Pancreas (tissue), 10 donors: ENCODE measurements around the gene POLR2H. TPM values are rescaled to one million over a fixed set of nuclear protein-coding genes. Genes with fewer than 3 reads are reported as not detected.

Experiments
- ATAC-seq, 4 donors: fragments of 200-7000 bp; cut with Tn5 transposase; one replicate each; pipeline versions ENCODE4 v1.8.0 to v1.9.1; 2020; ENCODE audit warnings: mild to moderate bottlenecking in 4 of 4, moderate library complexity in 4 of 4
- DNase-seq, 6 donors: peaks; one replicate each; pipeline ENCODE4 v3.0.0-alpha.2; 2020
- FAIRE-seq: peaks from 2 replicates; lab custom pipeline; 2012; peaks lifted over from hg19 to GRCh38; lab: Jason Lieb, UNC
- H3K27ac ChIP-seq, 4 donors: fragments of 200-600 bp; sonication (generic); 1 replicate in 3 of 4; 2 replicates in 1 of 4; pipeline versions ENCODE4 v1.5.0 to v1.8.0; 2020
- H3K27me3 ChIP-seq, 4 donors: fragments of 200-600 bp; one replicate each; pipeline ENCODE4 v1.8.0; 2021
- H3K36me3 ChIP-seq, 3 donors: fragments of 200-600 bp; sonication (generic) in 1 of 3; one replicate each; pipeline versions ENCODE4 v1.5.0 to v1.8.0; 2020 to 2021
- H3K4me1 ChIP-seq, 3 donors: fragments of 200-600 bp; one replicate each; pipeline ENCODE4 v1.8.0; 2021
- H3K4me3 ChIP-seq, 4 donors: fragments of 200-600 bp; sonication (generic) in 2 of 4; one replicate each; pipeline versions ENCODE4 v1.5.0 to v1.8.0; 2020 to 2021
- H3K9me3 ChIP-seq, 4 donors: fragments of 200-600 bp; one replicate each; pipeline ENCODE4 v1.8.0; 2021
- WGBS, 2 donors: extraction: QIAGEN DNeasy Blood & Tissue Kit; methylation state at CpG; one replicate each; pipeline ENCODE4 v1.1.7; 2013; 5-methylcytosine and 5-hydroxymethylcytosine counted together
- intact Hi-C, 3 donors: fragments of 100-400 bp; cut with DNase I; formaldehyde crosslinking; loops; one replicate each; pipeline versions ENCODE4 v1.11.1 to v1.14.2; 2022
- polyA plus RNA-seq, 2 donors: library from polyadenylated mRNA; stranded (reverse); fragments of 200-250 nt; gene quantifications; one replicate each; pipeline ENCODE4 v1.2.3, GENCODE V29; 2013
- total RNA-seq, 6 donors: library from RNA; stranded (reverse); fragmentation: NEBNext Ultra II Directional in 4 of 6; extraction: Animal tissue kit (Norgen Biotek cat#: 25700) in 4 of 6; gene quantifications; one replicate each; pipeline versions ENCODE4 v1.2.1 to v1.2.4, GENCODE V29; 2021 to 2023
- TF ChIP-seq, protein P1 (sequence below), 4 donors: fragments of 200-600 bp; sonication (generic) in 3 of 4; IDR thresholded peaks; one replicate each; pipeline versions ENCODE4 v1.5.0 to v1.8.0; 2021; ENCODE audit warnings: antibody characterized with exemption in 4 of 4
- donor health status: healthy with polysubstance abuse.
- donor health status: DM: no; HTN: no; CAD: no; lungs with moderate emphysema.
- donor health status: DM: no; HTN: no; CAD: no.
- donor health status: control.
- donor health status: control.
- donor health status: Bipolar disorder and iron deficiency.
- donor health status: DM: yes; HTN: yes; CAD: no.
- donor health status: DM: no; HTN: no; CAD: no.
- donor health status: DM: no; HTN: no; CAD: no.
- donor health status: DM: yes; HTN: yes; CAD: no.

POLR2H gene
- total and polyA plus RNA-seq, 8 donors, result 19.7 to 116 (median 28.8) TPM

DNA sequence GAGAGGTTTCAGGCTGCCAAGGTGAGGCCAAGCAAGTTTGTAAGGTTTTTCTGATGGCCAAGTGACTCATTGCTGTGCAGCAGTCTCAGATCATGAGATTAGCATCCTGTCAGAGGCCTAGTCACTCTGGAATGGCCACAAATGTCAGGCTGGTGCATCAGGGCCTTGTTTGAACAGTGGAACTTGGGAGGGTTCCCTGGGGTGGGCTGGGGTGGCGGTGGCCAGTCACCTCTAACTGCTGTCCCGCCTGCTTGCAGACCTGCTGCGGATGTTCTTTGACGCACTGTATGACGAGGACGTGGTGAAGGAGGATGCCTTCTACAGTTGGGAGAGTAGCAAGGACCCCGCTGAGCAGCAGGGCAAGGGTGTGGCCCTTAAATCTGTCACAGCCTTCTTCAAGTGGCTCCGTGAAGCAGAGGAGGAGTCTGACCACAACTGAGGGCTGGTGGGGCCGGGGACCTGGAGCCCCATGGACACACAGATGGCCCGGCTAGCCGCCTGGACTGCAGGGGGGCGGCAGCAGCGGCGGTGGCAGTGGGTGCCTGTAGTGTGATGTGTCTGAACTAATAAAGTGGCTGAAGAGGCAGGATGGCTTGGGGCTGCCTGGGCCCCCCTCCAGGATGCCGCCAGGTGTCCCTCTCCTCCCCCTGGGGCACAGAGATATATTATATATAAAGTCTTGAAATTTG is 26.9 kb upstream of the POLR2H start:
- TF ChIP-seq, protein P1, sequence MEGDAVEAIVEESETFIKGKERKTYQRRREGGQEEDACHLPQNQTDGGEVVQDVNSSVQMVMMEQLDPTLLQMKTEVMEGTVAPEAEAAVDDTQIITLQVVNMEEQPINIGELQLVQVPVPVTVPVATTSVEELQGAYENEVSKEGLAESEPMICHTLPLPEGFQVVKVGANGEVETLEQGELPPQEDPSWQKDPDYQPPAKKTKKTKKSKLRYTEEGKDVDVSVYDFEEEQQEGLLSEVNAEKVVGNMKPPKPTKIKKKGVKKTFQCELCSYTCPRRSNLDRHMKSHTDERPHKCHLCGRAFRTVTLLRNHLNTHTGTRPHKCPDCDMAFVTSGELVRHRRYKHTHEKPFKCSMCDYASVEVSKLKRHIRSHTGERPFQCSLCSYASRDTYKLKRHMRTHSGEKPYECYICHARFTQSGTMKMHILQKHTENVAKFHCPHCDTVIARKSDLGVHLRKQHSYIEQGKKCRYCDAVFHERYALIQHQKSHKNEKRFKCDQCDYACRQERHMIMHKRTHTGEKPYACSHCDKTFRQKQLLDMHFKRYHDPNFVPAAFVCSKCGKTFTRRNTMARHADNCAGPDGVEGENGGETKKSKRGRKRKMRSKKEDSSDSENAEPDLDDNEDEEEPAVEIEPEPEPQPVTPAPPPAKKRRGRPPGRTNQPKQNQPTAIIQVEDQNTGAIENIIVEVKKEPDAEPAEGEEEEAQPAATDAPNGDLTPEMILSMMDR (IDR thresholded peaks at IDR 0.05), result no peak
- Histone ChIP-seq H3K4me1 (peaks cover 0 to 11% (median 0%) of the 10 kb centered on the region in 3 donors), H3K4me3 (no peak overlapping the region), H3K9me3 (no peaks in the 10 kb centered on the region), H3K27me3 (no peaks in the 10 kb centered on the region), H3K36me3 (peaks cover 19 to 41% (median 26%) of the 10 kb centered on the region in 3 donors), H3K27ac (peak overlapping the region in 3 of 4 donors; percentile 91 to 93 (median 92))
- ATAC-seq, result no peak
- DNase-seq, result peak in 3 of 6 donors; percentile 13 to 76 (median 49)
- WGBS, 2 donors, result 83% methylated on average over 15 of the region's 15 CpGs
- intact Hi-C loops, result no loop called here
- FAIRE-seq, result no peak

GRCh38 chr3:184335291-184335660 is 26.2 kb upstream of the POLR2H start:
- intact Hi-C loops, result no loop called here
- peak; percentile 7 to 14 (median 10) for ATAC-seq
- WGBS, 2 donors, result 37 to 44% methylated on average over 4 of the region's 4 CpGs

GRCh38 chr3:184335661-184336546 is 25.6 kb upstream of the POLR2H start:
- TF ChIP-seq, protein P1 (IDR thresholded peaks at IDR 0.05), result no peak
- Histone ChIP-seq H3K9me3 (no peaks in the 10 kb centered on the region), H3K27ac (peak overlapping the region; percentile 89 to 93 (median 92)), H3K4me3 (peak overlapping the region; percentile 51 to 80 (median 60)), H3K4me1 (peaks cover 0 to 11% (median 0%) of the 10 kb centered on the region in 3 donors), H3K27me3 (no peaks in the 10 kb centered on the region), H3K36me3 (peaks cover 7 to 34% (median 23%) of the 10 kb centered on the region in 3 donors)
- FAIRE-seq, result no peak
- peak; percentile 85 to 86 (median 86) for ATAC-seq
- peak; percentile 77 to 96 (median 89) for DNase-seq
- 1 to 3% methylated on average over 52 to 77 of the region's 77 CpGs for WGBS, 2 donors
- intact Hi-C loops, result no loop called here

More at GRCh38 chr3:184335291-184335660, 26.2 kb upstream of the POLR2H start:
- Histone ChIP-seq H3K4me1 (peaks cover 0 to 11% (median 0%) of the 10 kb centered on the region in 3 donors), H3K4me3 (peak overlapping the region in 2 of 4 donors; percentile 57 to 80), H3K36me3 (peaks cover 13 to 39% (median 23%) of the 10 kb centered on the region in 3 donors), H3K27me3 (no peaks in the 10 kb centered on the region), H3K9me3 (no peaks in the 10 kb centered on the region), H3K27ac (peak overlapping the region; percentile 89 to 93 (median 92))
- no peak for FAIRE-seq
- DNase-seq, result peak in 2 of 6 donors; percentile 19 to 34
- TF ChIP-seq, protein P1 (IDR thresholded peaks at IDR 0.05), result no peak

DNA sequence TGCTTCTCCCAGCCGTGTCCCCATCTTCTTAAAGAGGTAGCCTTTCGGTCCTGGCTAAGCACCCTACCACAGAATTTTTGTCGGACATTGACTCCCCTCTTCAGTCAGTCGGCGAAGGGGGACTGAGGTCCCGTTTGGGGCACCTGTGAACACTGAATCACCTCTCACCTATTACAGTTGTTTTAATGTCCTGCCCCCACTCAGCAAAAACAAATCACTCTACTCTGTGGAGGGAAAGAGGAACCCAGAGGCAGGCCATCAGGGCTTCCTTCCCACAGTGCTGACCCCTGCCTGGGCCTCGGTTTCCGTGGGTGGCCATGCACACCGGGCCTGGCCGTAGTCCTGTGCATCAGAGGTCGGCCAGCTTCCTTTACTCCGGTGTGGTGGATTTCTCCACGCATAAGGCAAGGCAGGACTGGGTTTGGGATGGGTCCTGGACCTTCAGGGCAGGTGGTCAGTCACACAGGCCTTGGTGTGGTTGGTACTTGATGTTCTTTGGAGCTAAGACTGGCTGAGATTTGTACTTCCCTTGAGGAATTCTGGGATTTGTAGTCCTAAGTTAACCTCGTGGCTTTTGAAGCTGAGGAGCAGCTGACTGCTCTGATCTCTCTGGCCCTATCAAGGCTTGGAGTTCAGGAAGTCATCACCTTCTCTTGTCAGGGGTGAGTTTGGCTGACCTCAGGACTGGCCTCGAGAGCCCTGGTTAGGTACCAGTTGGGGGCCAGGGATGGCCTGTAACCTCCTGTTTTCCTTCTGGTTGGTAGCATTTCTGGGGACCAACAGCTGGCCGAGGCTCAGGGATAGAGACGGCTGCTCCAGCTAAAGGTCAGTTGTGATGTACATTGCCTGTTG is 24.7 kb upstream of the POLR2H start:
- 22 to 23% methylated on average over 17 of the region's 17 CpGs for WGBS, 2 donors
- H3K4me3 ChIP-seq, result peak overlapping the region; percentile 51 to 80 (median 60)
- peak in 2 of 6 donors; percentile 25 to 40 for DNase-seq
- peak overlapping the region; percentile 89 to 93 (median 92) for H3K27ac ChIP-seq
- H3K9me3 ChIP-seq, result no peaks in the 10 kb centered on the region
- TF ChIP-seq, protein P1 (IDR thresholded peaks at IDR 0.05), result no peak
- H3K36me3 ChIP-seq, result peaks cover 5 to 25% (median 17%) of the 10 kb centered on the region in 3 donors
- no peaks in the 10 kb centered on the region for H3K27me3 ChIP-seq
- H3K4me1 ChIP-seq, result peaks cover 0 to 11% (median 0%) of the 10 kb centered on the region in 3 donors
- intact Hi-C loops, result no loop called here
- no peak for FAIRE-seq
- ATAC-seq, result peak; percentile 15 to 44 (median 27)
